GM23338 (cell line): Measurements from ENCODE around the gene UFD1. TPM values are rescaled to one million over a fixed set of nuclear protein-coding genes. Genes with fewer than 3 reads are reported as not detected.

Experiments used
- ATAC-seq: fragments of 200-7000 bp; cut with Tn5 transposase; 3 replicates; pipeline ENCODE4 v1.9.1; 2020
- DNase-seq: peaks from one replicate; pipeline ENCODE4 v3.0.0-alpha.2; 2015; ENCODE audit warnings: low spot score
- H2AFZ ChIP-seq: fragments of 200-600 bp; sonication (generic); 2 replicates; pipeline ENCODE4 v1.8.0; 2016; ENCODE audit warnings: antibody characterized with exemption, mild to moderate bottlenecking, moderate library complexity
- H3F3A ChIP-seq: fragments of 200-600 bp; sonication (generic); replicated peaks from 2 replicates; pipeline ENCODE4 v1.8.0; 2017; ENCODE audit warnings: antibody characterized with exemption, mixed run types, low read depth
- H3K27ac ChIP-seq: fragments of 200-600 bp; sonication (generic); 2 replicates; pipeline ENCODE4 v1.6.1; 2016; ENCODE audit warnings: low read depth
- H3K27me3 ChIP-seq: fragments of 200-600 bp; sonication (generic); 2 replicates; pipeline ENCODE4 v1.8.0; 2016; ENCODE audit warnings: mild to moderate bottlenecking, mixed run types, moderate library complexity; ENCODE audit not compliant: insufficient read depth
- H3K36me3 ChIP-seq: fragments of 200-600 bp; sonication (generic); 2 replicates; pipeline ENCODE4 v1.8.0; 2016; ENCODE audit warnings: mild to moderate bottlenecking; ENCODE audit not compliant: insufficient read depth
- H3K4me1 ChIP-seq: fragments of 200-600 bp; sonication (generic); 2 replicates; pipeline ENCODE4 v1.8.0; 2016; ENCODE audit warnings: mild to moderate bottlenecking, moderate library complexity; ENCODE audit not compliant: insufficient read depth
- H3K4me2 ChIP-seq: fragments of 200-600 bp; sonication (generic); 2 replicates; pipeline ENCODE4 v1.7.1; 2017; ENCODE audit warnings: mixed run types
- H3K4me3 ChIP-seq: fragments of 200-600 bp; sonication (generic); 2 replicates; pipeline ENCODE4 v1.6.1; 2016; ENCODE audit warnings: mixed run types
- H3K79me2 ChIP-seq: fragments of 200-600 bp; sonication (generic); replicated peaks from 2 replicates; pipeline ENCODE4 v1.8.0; 2017; ENCODE audit warnings: mild to moderate bottlenecking; ENCODE audit not compliant: insufficient read depth
- H3K9me2 ChIP-seq: fragments of 200-600 bp; sonication (generic); 2 replicates; pipeline ENCODE4 v1.8.0; 2017; ENCODE audit not compliant: insufficient read depth
- H4K20me1 ChIP-seq: fragments of 200-600 bp; sonication (generic); replicated peaks from 2 replicates; pipeline ENCODE4 v1.8.0; 2017; ENCODE audit warnings: mild to moderate bottlenecking; ENCODE audit not compliant: insufficient read depth
- H3K27ac Mint-ChIP-seq: 2 replicates; pipeline ENCODE4 v1.8.0; 2020; ENCODE audit warnings: inconsistent platforms, mild to moderate bottlenecking, moderate library complexity, mixed read lengths
- H3K27me3 Mint-ChIP-seq: 3 replicates; pipeline ENCODE4 v1.8.0; 2022; ENCODE audit warnings: low read depth, mild to moderate bottlenecking, moderate library complexity, mixed read lengths, inconsistent platforms; ENCODE audit not compliant: insufficient read depth, poor library complexity
- H3K36me3 Mint-ChIP-seq: 3 replicates; pipeline ENCODE4 v1.8.0; 2021; ENCODE audit warnings: low read depth, mild to moderate bottlenecking, inconsistent platforms, moderate library complexity, mixed read lengths
- H3K4me1 Mint-ChIP-seq: 3 replicates; pipeline ENCODE4 v1.8.0; 2020; ENCODE audit warnings: mild to moderate bottlenecking, inconsistent platforms, mixed read lengths
- H3K4me3 Mint-ChIP-seq: 3 replicates; pipeline ENCODE4 v1.8.0; 2021; ENCODE audit warnings: moderate library complexity, mild to moderate bottlenecking, inconsistent platforms, mixed read lengths
- H3K9me3 Mint-ChIP-seq: 3 replicates; pipeline ENCODE4 v1.8.0; 2020; ENCODE audit warnings: moderate library complexity, mild to moderate bottlenecking, inconsistent platforms, mixed read lengths
- CREB1 ChIP-seq: fragments of 250-450 bp; sonication (Bioruptor Pico); IDR thresholded peaks from 2 replicates; pipeline ENCODE4 v1.5.0; 2020; ENCODE audit warnings: low read depth, mild to moderate bottlenecking, moderate library complexity
- CTCF ChIP-seq, 2 experiments: fragments of 200-600 bp in 1 of 2; sonication (generic) in 1 of 2; conservative IDR thresholded peaks; 2 replicates each; pipeline versions ENCODE4 v1.5.1 to v1.6.1; 2016 to 2017; ENCODE audit warnings: antibody characterized with exemption in 2 of 2, low read depth in 2 of 2, mild to moderate bottlenecking in 2 of 2, moderate library complexity in 1 of 2
- ETS1 ChIP-seq: IDR thresholded peaks from 2 replicates; pipeline ENCODE4 v1.6.1; 2016; ENCODE audit warnings: antibody characterized with exemption
- EZH2 ChIP-seq: fragments of 200-600 bp; sonication (generic); IDR thresholded peaks from one replicate; pipeline ENCODE4 v1.8.0; 2017; ENCODE audit warnings: antibody characterized with exemption, mild to moderate bottlenecking, low read depth; ENCODE audit not compliant: unreplicated experiment
- EZH2phosphoT487 ChIP-seq: fragments of 200-600 bp; sonication (generic); IDR thresholded peaks from one replicate; pipeline ENCODE4 v1.8.1; 2018; ENCODE audit warnings: antibody characterized with exemption; ENCODE audit not compliant: unreplicated experiment
- NANOG ChIP-seq: IDR thresholded peaks from 2 replicates; pipeline ENCODE4 v1.6.1; 2016; ENCODE audit warnings: antibody characterized with exemption, borderline replicate concordance
- POLR2AphosphoS5 ChIP-seq: IDR thresholded peaks from 2 replicates; pipeline ENCODE4 v1.6.1; 2016; ENCODE audit warnings: antibody characterized with exemption, low read depth
- REST ChIP-seq: IDR thresholded peaks from one replicate; pipeline ENCODE4 v1.6.1; 2018; ENCODE audit warnings: antibody characterized with exemption; ENCODE audit not compliant: unreplicated experiment
- STAT1 ChIP-seq: IDR thresholded peaks from one replicate; pipeline ENCODE4 v1.6.1; 2016; ENCODE audit warnings: antibody characterized with exemption; ENCODE audit not compliant: unreplicated experiment
- ZNF114 ChIP-seq: fragments of 250-450 bp; sonication (Bioruptor Pico); IDR thresholded peaks from 2 replicates; pipeline ENCODE4 v1.5.0; 2020; ENCODE audit warnings: mild to moderate bottlenecking, moderate library complexity
- ZNF331 ChIP-seq: fragments of 250-450 bp; sonication (Bioruptor Pico); IDR thresholded peaks from 2 replicates; pipeline ENCODE4 v1.5.0; 2020; ENCODE audit warnings: low read depth, mild to moderate bottlenecking, moderate library complexity
- polyA plus RNA-seq: library from polyadenylated mRNA; unstranded; fragments of >200 nt; fragmentation: Nextera tagmentation; extraction: Ambion mirVana; gene quantifications from 2 replicates; pipeline ENCODE4 v1.2.1, GENCODE V29; 2016
- total RNA-seq: library from RNA; depleted of rRNA; stranded (reverse); fragments of >200 nt; shearing (Covaris generic); gene quantifications from 2 replicates; pipeline ENCODE4 v1.2.3, GENCODE V29; 2014
- TF ChIP-seq, protein P1 (sequence below): fragments of 250-450 bp; sonication (Bioruptor Pico); IDR thresholded peaks from 2 replicates; pipeline ENCODE4 v1.5.0; 2020; ENCODE audit warnings: mild to moderate bottlenecking, moderate library complexity

UFD1 gene
- total and polyA plus RNA-seq, 2 experiments from 2014 or later: 53.5 to 93.8 TPM

DNA sequence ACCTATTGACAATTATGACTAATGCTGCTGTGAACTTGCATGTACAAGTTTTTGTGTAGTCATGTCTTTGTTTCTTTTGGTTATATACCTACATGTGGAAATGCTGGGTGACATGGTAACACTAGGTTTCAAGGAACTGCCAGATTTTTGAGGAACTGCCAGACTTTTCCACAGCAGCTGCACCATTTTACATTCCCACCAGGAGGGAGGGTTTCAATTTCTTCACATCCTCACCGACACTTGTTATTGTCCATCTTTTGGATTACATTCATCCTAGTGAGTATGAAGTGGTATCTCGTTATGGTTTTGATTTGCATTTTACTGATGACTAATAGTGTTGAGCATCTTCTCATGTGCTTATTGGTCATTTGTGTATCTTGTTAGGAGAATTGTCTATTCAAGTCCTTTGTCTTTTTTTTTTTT, 31.9 kb upstream of the UFD1 start:
- no peak overlapping the region for H3K4me3 ChIP-seq
- H3K36me3 ChIP-seq: no peaks in the 10 kb centered on the region
- no peaks in the 10 kb centered on the region; the same call in 2 of the 3 replicates for H3K4me1 Mint-ChIP-seq
- no peak overlapping the region for H3K27ac ChIP-seq
- no peaks in the 10 kb centered on the region for H3K9me3 Mint-ChIP-seq
- H3K79me2 ChIP-seq: no peaks in the 10 kb centered on the region
- H3F3A ChIP-seq: no peaks in the 10 kb centered on the region
- H3K27me3 Mint-ChIP-seq: peaks cover 4% of the 10 kb centered on the region
- peaks cover 56% of the 10 kb centered on the region for H3K36me3 Mint-ChIP-seq
- DNase-seq: no peak
- no peaks in the 10 kb centered on the region for H3K27me3 ChIP-seq
- H3K9me2 ChIP-seq: no peaks in the 10 kb centered on the region
- no peaks in the 10 kb centered on the region for H3K4me1 ChIP-seq
- no peak overlapping the region for H3K27ac Mint-ChIP-seq
- H3K4me2 ChIP-seq: no peak overlapping the region
- no peak for ATAC-seq
- TF ChIP-seq ZNF331 (CRISPR knock-in tag) (no peak), STAT1 (no peak), EZH2phosphoT487 (no peak), POLR2AphosphoS5 (no peak), EZH2 (no peak), CREB1 (CRISPR knock-in tag) (no peak), ETS1 (no peak), ZNF114 (CRISPR knock-in tag) (no peak), NANOG (no peak), CTCF (conservative IDR thresholded peaks at IDR 0.05; ENCODE audit: low read depth in 2 of 2) (no peak), REST (no peak)
- TF ChIP-seq, protein P1, sequence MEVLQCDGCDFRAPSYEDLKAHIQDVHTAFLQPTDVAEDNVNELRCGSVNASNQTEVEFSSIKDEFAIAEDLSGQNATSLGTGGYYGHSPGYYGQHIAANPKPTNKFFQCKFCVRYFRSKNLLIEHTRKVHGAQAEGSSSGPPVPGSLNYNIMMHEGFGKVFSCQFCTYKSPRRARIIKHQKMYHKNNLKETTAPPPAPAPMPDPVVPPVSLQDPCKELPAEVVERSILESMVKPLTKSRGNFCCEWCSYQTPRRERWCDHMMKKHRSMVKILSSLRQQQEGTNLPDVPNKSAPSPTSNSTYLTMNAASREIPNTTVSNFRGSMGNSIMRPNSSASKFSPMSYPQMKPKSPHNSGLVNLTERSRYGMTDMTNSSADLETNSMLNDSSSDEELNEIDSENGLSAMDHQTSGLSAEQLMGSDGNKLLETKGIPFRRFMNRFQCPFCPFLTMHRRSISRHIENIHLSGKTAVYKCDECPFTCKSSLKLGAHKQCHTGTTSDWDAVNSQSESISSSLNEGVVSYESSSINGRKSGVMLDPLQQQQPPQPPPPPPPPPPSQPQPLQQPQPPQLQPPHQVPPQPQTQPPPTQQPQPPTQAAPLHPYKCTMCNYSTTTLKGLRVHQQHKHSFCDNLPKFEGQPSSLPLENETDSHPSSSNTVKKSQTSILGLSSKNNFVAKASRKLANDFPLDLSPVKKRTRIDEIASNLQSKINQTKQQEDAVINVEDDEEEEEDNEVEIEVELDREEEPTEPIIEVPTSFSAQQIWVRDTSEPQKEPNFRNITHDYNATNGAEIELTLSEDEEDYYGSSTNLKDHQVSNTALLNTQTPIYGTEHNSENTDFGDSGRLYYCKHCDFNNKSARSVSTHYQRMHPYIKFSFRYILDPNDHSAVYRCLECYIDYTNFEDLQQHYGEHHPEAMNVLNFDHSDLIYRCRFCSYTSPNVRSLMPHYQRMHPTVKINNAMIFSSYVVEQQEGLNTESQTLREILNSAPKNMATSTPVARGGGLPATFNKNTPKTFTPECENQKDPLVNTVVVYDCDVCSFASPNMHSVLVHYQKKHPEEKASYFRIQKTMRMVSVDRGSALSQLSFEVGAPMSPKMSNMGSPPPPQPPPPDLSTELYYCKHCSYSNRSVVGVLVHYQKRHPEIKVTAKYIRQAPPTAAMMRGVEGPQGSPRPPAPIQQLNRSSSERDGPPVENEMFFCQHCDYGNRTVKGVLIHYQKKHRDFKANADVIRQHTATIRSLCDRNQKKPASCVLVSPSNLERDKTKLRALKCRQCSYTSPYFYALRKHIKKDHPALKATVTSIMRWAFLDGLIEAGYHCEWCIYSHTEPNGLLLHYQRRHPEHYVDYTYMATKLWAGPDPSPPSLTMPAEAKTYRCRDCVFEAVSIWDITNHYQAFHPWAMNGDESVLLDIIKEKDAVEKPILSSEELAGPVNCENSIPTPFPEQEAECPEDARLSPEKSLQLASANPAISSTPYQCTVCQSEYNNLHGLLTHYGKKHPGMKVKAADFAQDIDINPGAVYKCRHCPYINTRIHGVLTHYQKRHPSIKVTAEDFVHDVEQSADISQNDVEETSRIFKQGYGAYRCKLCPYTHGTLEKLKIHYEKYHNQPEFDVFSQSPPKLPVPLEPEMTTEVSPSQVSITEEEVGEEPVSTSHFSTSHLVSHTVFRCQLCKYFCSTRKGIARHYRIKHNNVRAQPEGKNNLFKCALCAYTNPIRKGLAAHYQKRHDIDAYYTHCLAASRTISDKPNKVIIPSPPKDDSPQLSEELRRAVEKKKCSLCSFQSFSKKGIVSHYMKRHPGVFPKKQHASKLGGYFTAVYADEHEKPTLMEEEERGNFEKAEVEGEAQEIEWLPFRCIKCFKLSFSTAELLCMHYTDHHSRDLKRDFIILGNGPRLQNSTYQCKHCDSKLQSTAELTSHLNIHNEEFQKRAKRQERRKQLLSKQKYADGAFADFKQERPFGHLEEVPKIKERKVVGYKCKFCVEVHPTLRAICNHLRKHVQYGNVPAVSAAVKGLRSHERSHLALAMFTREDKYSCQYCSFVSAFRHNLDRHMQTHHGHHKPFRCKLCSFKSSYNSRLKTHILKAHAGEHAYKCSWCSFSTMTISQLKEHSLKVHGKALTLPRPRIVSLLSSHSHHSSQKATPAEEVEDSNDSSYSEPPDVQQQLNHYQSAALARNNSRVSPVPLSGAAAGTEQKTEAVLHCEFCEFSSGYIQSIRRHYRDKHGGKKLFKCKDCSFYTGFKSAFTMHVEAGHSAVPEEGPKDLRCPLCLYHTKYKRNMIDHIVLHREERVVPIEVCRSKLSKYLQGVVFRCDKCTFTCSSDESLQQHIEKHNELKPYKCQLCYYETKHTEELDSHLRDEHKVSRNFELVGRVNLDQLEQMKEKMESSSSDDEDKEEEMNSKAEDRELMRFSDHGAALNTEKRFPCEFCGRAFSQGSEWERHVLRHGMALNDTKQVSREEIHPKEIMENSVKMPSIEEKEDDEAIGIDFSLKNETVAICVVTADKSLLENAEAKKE: no peak
- H4K20me1 ChIP-seq: no peaks in the 10 kb centered on the region
- H3K4me3 Mint-ChIP-seq: no peak overlapping the region
- H2AFZ ChIP-seq: no peak overlapping the region
